ENCODE data around the gene ABCD3.
"Not testable (repeated sequence)": the region's sequence is repeated elsewhere in the genome, so short reads cannot be mapped to it uniquely, and the experiment has no call there.

Gene ABCD3

GRCh38 chr1:94418664-94419655, 771 bp downstream of the ABCD3 start:
- peak overlapping the region; percentile 86 for H3K4me3 ChIP-seq (ENCODE audit: low read length, poor library complexity, severe bottlenecking)

GRCh38 chr1:94422115-94422820, 4.1 kb downstream of the ABCD3 start:
- Histone ChIP-seq H3K9me3 (ENCODE audit: insufficient read depth, low read depth, low read length) (no peaks in the 10 kb centered on the region), H3K9ac (ENCODE audit: low read depth, low read length, poor library complexity, severe bottlenecking) (peak overlapping the region; percentile 76), H3F3A (ENCODE audit: low read depth) (no peaks in the 10 kb centered on the region), H2AFZ (ENCODE audit: low read length) (no peak overlapping the region), H3K4me1 (ENCODE audit: insufficient read depth, low read length, poor library complexity, severe bottlenecking) (peaks cover 79% of the 10 kb centered on the region), H3K9me2 (replicated peaks; ENCODE audit: low read depth, low read length) (no peaks in the 10 kb centered on the region), H3K36me3 (ENCODE audit: insufficient read depth, low read length) (no peaks in the 10 kb centered on the region), H3K79me2 (ENCODE audit: insufficient read depth, low read length) (peaks cover 89% of the 10 kb centered on the region), H4K20me1 (ENCODE audit: insufficient read depth, low read length, poor library complexity, severe bottlenecking) (peaks cover 59% of the 10 kb centered on the region), H3K4me2 (ENCODE audit: low read depth, low read length, poor library complexity, severe bottlenecking) (peak overlapping the region; percentile 86), H3K27me3 (ENCODE audit: insufficient read depth, low read length, poor library complexity, severe bottlenecking) (no peaks in the 10 kb centered on the region), H3K4me3 (ENCODE audit: low read length, poor library complexity, severe bottlenecking) (peak overlapping the region; percentile 86)
- TF ChIP-seq EZH2phosphoT487 (IDR thresholded peaks at IDR 0.05; ENCODE audit: borderline replicate concordance) (no peak), CTCF (conservative IDR thresholded peaks at IDR 0.05; ENCODE audit: low read length) (no peak)

More at GRCh38 chr1:94418664-94419655, 771 bp downstream of the ABCD3 start:
- H3K9me2 ChIP-seq (replicated peaks; ENCODE audit: low read depth, low read length): no peaks in the 10 kb centered on the region
- peak overlapping the region; percentile 94 for H2AFZ ChIP-seq (ENCODE audit: low read length)
- no peaks in the 10 kb centered on the region for H3K27me3 ChIP-seq (ENCODE audit: insufficient read depth, low read length, poor library complexity, severe bottlenecking)
- H3F3A ChIP-seq (ENCODE audit: low read depth): 0 out of 2 replicates have a peak, but pooled peaks cover 2% of the 10 kb centered on the region
- peaks cover 70% of the 10 kb centered on the region for H3K4me1 ChIP-seq (ENCODE audit: insufficient read depth, low read length, poor library complexity, severe bottlenecking)
- no peaks in the 10 kb centered on the region for H3K36me3 ChIP-seq (ENCODE audit: insufficient read depth, low read length)
- peak overlapping the region; percentile 86 for H3K4me2 ChIP-seq (ENCODE audit: low read depth, low read length, poor library complexity, severe bottlenecking)
- peaks cover 56% of the 10 kb centered on the region for H3K79me2 ChIP-seq (ENCODE audit: insufficient read depth, low read length)
- peaks cover 45% of the 10 kb centered on the region for H4K20me1 ChIP-seq (ENCODE audit: insufficient read depth, low read length, poor library complexity, severe bottlenecking)
- H3K9ac ChIP-seq (ENCODE audit: low read depth, low read length, poor library complexity, severe bottlenecking): peak overlapping the region; percentile 76
- TF ChIP-seq CTCF (conservative IDR thresholded peaks at IDR 0.05; ENCODE audit: low read length) (no peak), EZH2phosphoT487 (IDR thresholded peaks at IDR 0.05; ENCODE audit: borderline replicate concordance) (no peak)
- no peaks in the 10 kb centered on the region for H3K9me3 ChIP-seq (ENCODE audit: insufficient read depth, low read depth, low read length)

- Histone ChIP-seq H3K9ac (ENCODE audit: low read depth, low read length, poor library complexity, severe bottlenecking) (peak overlapping the region; percentile 29), H2AFZ (ENCODE audit: low read length) (no peak overlapping the region), H3K9me3 (ENCODE audit: insufficient read depth, low read depth, low read length) (no peaks in the 10 kb centered on the region), H3K79me2 (ENCODE audit: insufficient read depth, low read length) (peaks cover 100% of the 10 kb centered on the region), H4K20me1 (ENCODE audit: insufficient read depth, low read length, poor library complexity, severe bottlenecking) (peaks cover 50% of the 10 kb centered on the region), H3K4me1 (ENCODE audit: insufficient read depth, low read length, poor library complexity, severe bottlenecking) (peaks cover 60% of the 10 kb centered on the region), H3K36me3 (ENCODE audit: insufficient read depth, low read length) (no peaks in the 10 kb centered on the region), H3F3A (ENCODE audit: low read depth) (no peaks in the 10 kb centered on the region), H3K4me3 (ENCODE audit: low read length, poor library complexity, severe bottlenecking) (peak overlapping the region; percentile 60), H3K9me2 (replicated peaks; ENCODE audit: low read depth, low read length) (no peaks in the 10 kb centered on the region), H3K4me2 (ENCODE audit: low read depth, low read length, poor library complexity, severe bottlenecking) (peak overlapping the region; percentile 86), H3K27me3 (ENCODE audit: insufficient read depth, low read length, poor library complexity, severe bottlenecking) (no peaks in the 10 kb centered on the region)
- no peak for TF ChIP-seq EZH2phosphoT487 (IDR thresholded peaks at IDR 0.05; ENCODE audit: borderline replicate concordance)
- TF ChIP-seq CTCF (conservative IDR thresholded peaks at IDR 0.05; ENCODE audit: low read length): no peak
Measured at GRCh38 chr1:94425821-94426484, 7.8 kb downstream of the ABCD3 start.

GRCh38 chr1:94426485-94426870, 8.3 kb downstream of the ABCD3 start:
- Histone ChIP-seq H3K4me2 (ENCODE audit: low read depth, low read length, poor library complexity, severe bottlenecking) (peak overlapping the region; percentile 86), H3K4me3 (ENCODE audit: low read length, poor library complexity, severe bottlenecking) (peak overlapping the region; percentile 60), H3K79me2 (ENCODE audit: insufficient read depth, low read length) (peaks cover 100% of the 10 kb centered on the region), H3K4me1 (ENCODE audit: insufficient read depth, low read length, poor library complexity, severe bottlenecking) (peaks cover 56% of the 10 kb centered on the region), H3K9ac (ENCODE audit: low read depth, low read length, poor library complexity, severe bottlenecking) (peak overlapping the region; percentile 29), H4K20me1 (ENCODE audit: insufficient read depth, low read length, poor library complexity, severe bottlenecking) (peaks cover 44% of the 10 kb centered on the region)
- H3K36me3 ChIP-seq (ENCODE audit: insufficient read depth, low read length); H3K9me3 ChIP-seq (ENCODE audit: insufficient read depth, low read depth, low read length); H3F3A ChIP-seq (ENCODE audit: low read depth); H2AFZ ChIP-seq (ENCODE audit: low read length); H3K9me2 ChIP-seq (replicated peaks; ENCODE audit: low read depth, low read length); H3K27me3 ChIP-seq (ENCODE audit: insufficient read depth, low read length, poor library complexity, severe bottlenecking): not testable (repeated sequence)
